Kidney (tissue), 14 donors: ENCODE results near the gene ADCK1. TPM values are rescaled to one million over a fixed set of nuclear protein-coding genes. Genes with fewer than 3 reads are reported as not detected.

Experiments
- DNase-seq, 5 donors: peaks; one replicate each; pipeline ENCODE4 v3.0.0-alpha.2; 2013 to 2020
- FAIRE-seq: peaks from 2 replicates; lab custom pipeline; 2012; peaks lifted over from hg19 to GRCh38; lab: Jason Lieb, UNC
- H3K27ac ChIP-seq, 2 donors: one replicate each; pipeline ENCODE4 v1.7.0; 2013; ENCODE audit warnings: low read depth in 2 of 2, low read length in 2 of 2, inconsistent platforms in 1 of 2
- H3K27me3 ChIP-seq: one replicate; pipeline ENCODE4 v1.7.1; 2013; ENCODE audit warnings: low read length, inconsistent platforms; ENCODE audit not compliant: control insufficient read depth, insufficient read depth
- H3K36me3 ChIP-seq, 3 donors: one replicate each; pipeline versions ENCODE4 v1.7.0 to v1.7.1; 2013; ENCODE audit warnings: low read length in 3 of 3, control low read depth in 1 of 3, inconsistent platforms in 1 of 3; ENCODE audit not compliant: insufficient read depth in 3 of 3, control insufficient read depth in 2 of 3
- H3K4me1 ChIP-seq, 3 donors: one replicate each; pipeline versions ENCODE4 v1.7.0 to v1.7.1; 2013; ENCODE audit warnings: low read length in 3 of 3, inconsistent platforms in 1 of 3, low read depth in 1 of 3; ENCODE audit not compliant: control insufficient read depth in 2 of 3, insufficient read depth in 2 of 3
- H3K4me3 ChIP-seq, 3 donors: one replicate each; pipeline versions ENCODE4 v1.7.0 to v1.8.1; 2013; ENCODE audit warnings: low read length in 3 of 3, control low read depth in 1 of 3, inconsistent platforms in 1 of 3
- H3K9ac ChIP-seq, 3 donors: one replicate each; pipeline versions ENCODE4 v1.7.0 to v1.7.1; 2013; ENCODE audit warnings: low read length in 3 of 3, control low read depth in 1 of 3, inconsistent platforms in 1 of 3
- H3K9me3 ChIP-seq, 3 donors: one replicate each; pipeline versions ENCODE4 v1.7.0 to v1.7.1; 2013; ENCODE audit warnings: low read length in 3 of 3, control low read depth in 1 of 3, inconsistent platforms in 1 of 3; ENCODE audit not compliant: control insufficient read depth in 2 of 3, insufficient read depth in 1 of 3
- CTCF ChIP-seq: IDR thresholded peaks from 3 replicates; pipeline ENCODE4 v1.5.1; 2012; ENCODE audit warnings: mild to moderate bottlenecking, moderate library complexity, borderline replicate concordance; ENCODE audit not compliant: insufficient read depth; ENCODE audit errors: extremely low read depth
- intact Hi-C: fragments of 100-400 bp; cut with DNase I; formaldehyde crosslinking; loops from one replicate; pipeline ENCODE4 v1.11.1; 2022
- polyA plus RNA-seq: library from polyadenylated mRNA; stranded (reverse); fragments of 350-450 nt; fragmentation: Illumina TruSeq; extraction: RNeasy Lipid Tissue Mini Kit (QIAGEN cat#74804); gene quantifications from one replicate; pipeline ENCODE4 v1.2.3, GENCODE V29; 2014; ENCODE audit warnings: low read depth, low replicate concordance; ENCODE audit not compliant: insufficient read depth
- total RNA-seq: library from RNA; stranded (reverse); fragmentation: NEBNext Ultra II Directional; extraction: Animal tissue kit (Norgen Biotek cat#: 25700); gene quantifications from one replicate; pipeline ENCODE4 v1.2.1, GENCODE V29; 2021
- donor health status: control.
- donor health status: control.
- donor health status: control.
- donor health status: control.
- donor health status: control.
- donor health status: DM: yes; HTN: yes; CAD: no.
- donor health status: Normal renal cell carcinoma (clear cell type).

Gene ADCK1
- total and polyA plus RNA-seq, 2 donors from 2014 or later, result 8.0 to 10.3 TPM

GRCh38 chr14:77752799-77753516, 47.0 kb upstream of the ADCK1 start:
- no peaks in the 10 kb centered on the region for H3K27me3 ChIP-seq
- DNase-seq (no peak), FAIRE-seq (no peak)
- peaks cover 7 to 33% (median 17%) of the 10 kb centered on the region in 3 donors for H3K36me3 ChIP-seq
- intact Hi-C loops, result no loop called here
- H3K4me3 ChIP-seq, result no peak overlapping the region
- H3K9me3 ChIP-seq, result no peaks in the 10 kb centered on the region
- H3K4me1 ChIP-seq, result peaks cover 0 to 5% (median 0%) of the 10 kb centered on the region in 3 donors
- no peak for TF ChIP-seq CTCF
- H3K9ac ChIP-seq, result no peak overlapping the region
- no peak overlapping the region for H3K27ac ChIP-seq

- peaks cover 0 to 4% (median 0%) of the 10 kb centered on the region in 3 donors for H3K36me3 ChIP-seq
- DNase-seq, result peak; percentile 93 to 98 (median 97)
- peaks cover 0 to 9% (median 7%) of the 10 kb centered on the region in 3 donors for H3K4me1 ChIP-seq
- no peak for FAIRE-seq
- H3K4me3 ChIP-seq, result peak within 1 kb of the TSS; percentile 91 to 98 (median 93)
- TF ChIP-seq CTCF, result no peak
- no peaks in the 10 kb centered on the region for H3K9me3 ChIP-seq
- peak within 1 kb of the TSS; percentile 91 to 96 (median 92) for H3K9ac ChIP-seq
- no peaks in the 10 kb centered on the region for H3K27me3 ChIP-seq
- peak within 1 kb of the TSS; percentile 86 to 90 for H3K27ac ChIP-seq
- intact Hi-C loops, result no loop called here
These were observed 39.3 kb upstream of the ADCK1 start, which contains the start of gene SNW1 for GRCh38 chr14:77760381-77761204. Gene SNW1 (minus strand): TSS chr14:77761156. CDS start chr14:77761127, 29 bp downstream.

GRCh38 chr14:77761205-77761931, 38.5 kb upstream of the ADCK1 start:
- FAIRE-seq (peak; percentile 21), DNase-seq (peak in 3 of 5 donors; percentile 21 to 53 (median 41))
- peak; percentile 24 for TF ChIP-seq CTCF
- peak overlapping the region; percentile 0 to 96 (median 91) for H3K9ac ChIP-seq
- no peaks in the 10 kb centered on the region for H3K27me3 ChIP-seq
- peak overlapping the region; percentile 37 to 90 for H3K27ac ChIP-seq
- intact Hi-C loops, result no loop called here
- H3K36me3 ChIP-seq, result no peaks in the 10 kb centered on the region
- H3K4me1 ChIP-seq, result peaks cover 0 to 9% (median 7%) of the 10 kb centered on the region in 3 donors
- H3K9me3 ChIP-seq, result no peaks in the 10 kb centered on the region
- H3K4me3 ChIP-seq, result peak overlapping the region; percentile 91 to 98 (median 93)
